HG03039 (cell line): Measurements from ENCODE around the gene AHRR.
A peak's percentile ranks its signal among the peaks of the same experiment; 100 is the strongest.

ENCODE experiments used
- ATAC-seq: cut with Tn5 transposase; IDR thresholded peaks from one replicate; pipeline ENCODE4 v1.9.1; 2021; ENCODE audit warnings: mild to moderate bottlenecking, moderate library complexity; ENCODE audit not compliant: unreplicated experiment

Gene AHRR

GRCh38 chr5:425714-426113, 104.2 kb downstream of the AHRR start:
- ATAC-seq, result no peak

- no peak for ATAC-seq
These were observed 105.0 kb downstream of the AHRR start for GRCh38 chr5:426392-426976.

GRCh38 chr5:427415-428087, 106.0 kb downstream of the AHRR start:
- no peak for ATAC-seq

GRCh38 chr5:428219-428618, 106.7 kb downstream of the AHRR start:
- ATAC-seq, result no peak

GRCh38 chr5:428754-429452, 107.4 kb downstream of the AHRR start:
- ATAC-seq, result no peak

- ATAC-seq, result no peak
These were observed 108.1 kb downstream of the AHRR start for GRCh38 chr5:429453-430188.

- ATAC-seq, result no peak
These were observed 108.9 kb downstream of the AHRR start for GRCh38 chr5:430214-430925.

GRCh38 chr5:431001-431710, 109.6 kb downstream of the AHRR start:
- peak; percentile 57 for ATAC-seq

GRCh38 chr5:431711-432050, 110.2 kb downstream of the AHRR start:
- ATAC-seq, result no peak

GRCh38 chr5:432201-432927, 110.8 kb downstream of the AHRR start:
- ATAC-seq, result no peak

- ATAC-seq, result no peak
These were observed 111.6 kb downstream of the AHRR start for GRCh38 chr5:432928-433791.

- ATAC-seq, result no peak
These were observed 112.3 kb downstream of the AHRR start for GRCh38 chr5:433836-434235.

- ATAC-seq, result no peak
These were observed 113.1 kb downstream of the AHRR start for GRCh38 chr5:434443-435146.

GRCh38 chr5:435156-435790, 113.8 kb downstream of the AHRR start:
- no peak for ATAC-seq

GRCh38 chr5:435961-436640, 114.6 kb downstream of the AHRR start:
- no peak for ATAC-seq

- no peak for ATAC-seq
These were observed 115.1 kb downstream of the AHRR start for GRCh38 chr5:436641-436975.

GRCh38 chr5:437281-437771, 115.8 kb downstream of the AHRR start:
- no peak for ATAC-seq
